ENCODE data around the gene CCDC122.

The CCDC122 gene

DNA sequence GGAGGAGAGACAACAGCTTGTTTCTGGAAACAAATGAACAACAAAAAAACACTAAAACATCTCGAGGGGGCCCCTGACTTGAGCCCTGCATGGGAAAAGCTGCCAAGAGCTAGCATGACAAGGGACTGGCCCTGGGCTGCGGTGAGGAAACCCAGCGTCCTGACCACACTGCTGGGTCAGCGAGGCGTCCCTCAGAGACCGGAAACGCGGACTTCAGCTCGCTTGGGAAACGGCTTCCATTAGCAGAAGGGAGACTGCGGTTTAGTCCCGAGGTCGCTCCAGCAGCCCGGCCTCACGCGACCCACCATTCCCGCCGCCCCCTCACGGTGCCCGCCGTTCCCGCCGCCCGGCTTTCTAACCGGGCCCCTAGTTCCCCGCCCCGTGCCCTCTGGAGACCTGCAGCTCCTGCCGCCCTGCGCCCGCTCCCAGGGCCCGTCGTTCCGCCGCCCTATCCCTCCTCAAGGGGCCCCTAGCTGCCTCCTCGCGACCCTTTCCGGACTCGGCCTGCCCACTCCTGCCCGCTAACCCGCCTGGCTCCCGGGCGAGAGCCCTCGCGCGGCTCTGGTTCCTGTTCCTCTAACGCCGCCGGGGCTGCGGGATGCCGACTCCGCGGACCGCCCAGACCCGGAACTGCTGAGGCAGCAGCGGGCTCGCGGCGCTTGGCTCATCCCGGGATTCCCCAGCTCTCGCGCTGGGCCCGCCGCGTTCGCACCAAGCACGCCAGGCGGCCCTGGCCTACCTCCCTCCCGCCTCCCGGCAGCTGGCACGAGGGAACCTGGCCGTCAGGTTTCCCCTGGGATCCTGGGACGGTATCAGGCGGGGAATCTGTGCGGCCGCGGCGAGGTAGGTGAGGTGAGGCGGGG is at the start of gene CCDC122:
TSS of gene CCDC122 (minus strand) at position 849 of the 863 bp plus-strand sequence. CDS start 10,364 bp downstream, outside the sequence.
- DNase-seq = peak; percentile 85

DNA sequence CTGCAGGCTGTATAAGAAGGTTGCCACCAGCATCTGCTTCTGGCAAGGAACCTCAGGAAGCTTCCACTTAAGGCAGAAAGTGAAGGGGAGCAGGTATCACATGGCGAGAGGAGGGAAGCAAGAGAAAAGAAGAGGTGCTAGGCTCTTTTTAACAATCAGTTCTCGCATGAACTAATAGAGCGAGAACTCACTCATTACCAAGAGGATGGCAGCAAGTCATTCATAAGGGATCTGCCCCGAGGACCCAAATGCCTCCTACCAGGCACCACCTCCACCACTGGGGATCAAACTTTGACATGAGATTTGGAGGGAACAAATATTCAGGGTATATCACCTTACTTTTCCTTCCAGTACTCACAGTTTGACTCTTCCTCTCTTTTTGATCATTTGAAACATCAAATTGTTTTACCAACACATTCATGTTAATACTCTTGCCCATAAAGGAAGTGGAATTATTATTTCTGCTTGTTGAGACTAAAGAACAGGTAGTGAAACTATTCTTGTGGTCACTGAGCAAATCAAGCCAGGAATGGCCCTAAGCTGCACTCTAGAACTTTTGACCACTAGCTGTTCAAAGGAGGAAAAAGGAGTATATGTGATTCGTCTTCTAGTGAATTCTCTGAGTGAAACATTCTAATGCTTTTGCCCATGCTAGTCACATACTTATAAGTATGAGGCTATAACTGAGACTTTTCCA is 45.2 kb upstream of the CCDC122 start:
- peak; percentile 49 for DNase-seq

DNA sequence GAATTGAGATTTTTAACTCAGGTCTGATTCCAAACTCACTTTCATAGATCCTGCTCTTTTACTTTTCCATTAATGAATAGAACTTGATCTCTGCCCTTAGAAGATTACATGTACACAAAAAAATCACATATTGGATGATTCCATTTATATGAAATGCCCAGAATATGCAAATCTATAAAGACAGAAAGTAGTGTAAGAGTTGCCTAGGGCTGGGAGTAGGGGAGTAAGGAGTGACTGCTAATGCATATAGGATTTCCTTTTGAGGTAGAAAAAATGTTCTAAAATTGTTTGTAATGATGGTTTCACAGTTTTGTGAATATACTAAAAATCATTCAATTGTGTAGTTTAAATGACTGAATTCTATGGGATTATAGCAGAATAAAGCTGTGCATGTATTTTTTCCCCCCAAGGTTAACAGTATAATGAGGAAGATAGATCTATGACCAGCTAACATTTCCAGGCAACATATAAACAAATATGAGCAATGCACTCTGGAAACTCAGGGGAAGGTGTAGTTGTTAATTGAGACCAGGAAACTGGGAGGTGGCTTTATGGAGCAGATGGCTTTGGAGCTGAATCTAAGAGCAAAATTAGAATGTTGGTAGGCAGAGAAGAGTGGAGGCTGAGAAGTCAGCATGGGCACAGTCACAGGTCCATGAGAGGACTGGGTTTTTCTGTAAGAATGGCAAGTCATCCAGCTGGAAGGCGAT is 41.6 kb upstream of the CCDC122 start:
- DNase-seq = no peak

DNA sequence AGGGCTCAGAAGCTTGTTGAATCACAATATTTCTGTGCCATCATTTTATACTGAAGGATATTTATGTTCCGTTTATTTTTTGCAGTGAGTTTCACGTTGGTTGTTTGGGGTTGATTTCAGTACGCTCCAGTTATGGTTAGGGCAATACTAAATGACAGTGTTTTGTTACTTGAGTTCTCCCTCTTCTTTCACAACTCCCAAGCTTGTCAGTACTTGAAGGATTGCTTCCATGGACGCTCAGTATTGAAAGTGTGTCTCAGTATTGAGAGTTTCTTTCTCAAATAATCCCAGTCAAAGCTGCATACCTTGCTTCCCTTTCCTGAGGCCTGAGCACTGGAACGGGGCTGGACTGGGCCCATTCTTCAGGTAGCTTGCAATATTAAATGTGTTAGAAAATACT is 39.1 kb upstream of the CCDC122 start:
- no peak for DNase-seq

DNA sequence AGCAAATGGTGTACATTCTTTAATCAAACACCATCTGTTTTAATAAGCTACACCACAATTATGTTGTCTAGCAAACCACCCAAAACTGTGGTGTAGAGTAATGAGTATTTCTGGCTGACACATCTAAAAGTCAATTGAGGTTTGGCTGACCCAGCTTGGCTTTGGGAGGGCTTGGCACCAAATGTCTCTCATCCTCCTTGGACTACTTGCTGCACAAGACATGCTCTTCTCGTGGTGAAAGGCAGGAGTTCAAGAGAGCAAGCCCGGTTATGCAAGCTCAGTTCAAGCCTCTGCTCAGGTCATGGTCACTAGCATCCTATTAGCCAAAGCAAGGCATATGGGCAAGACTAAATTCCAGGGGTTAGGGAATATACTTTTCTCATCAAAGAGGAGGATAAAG is 37.3 kb upstream of the CCDC122 start:
- DNase-seq = no peak

DNA sequence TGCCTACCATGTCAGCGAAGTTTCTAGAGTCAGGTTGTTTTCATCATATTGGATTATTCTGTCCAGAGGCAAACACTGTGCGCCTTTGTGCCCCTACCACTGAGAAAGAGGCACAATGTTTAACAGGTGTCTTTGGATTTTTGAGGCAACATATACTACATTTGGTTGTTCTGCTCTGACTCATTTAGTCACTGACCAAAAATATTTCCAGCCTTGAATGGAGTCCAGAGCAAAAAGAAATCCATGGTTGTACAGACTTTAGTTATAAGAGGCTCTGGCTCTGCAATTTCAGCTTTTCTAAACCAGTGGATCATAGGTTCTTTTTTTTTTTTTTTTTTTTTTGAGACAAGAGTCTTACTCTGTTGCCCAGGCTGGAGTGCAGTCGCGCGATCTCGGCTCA is 35.9 kb upstream of the CCDC122 start:
- no peak for DNase-seq

DNA sequence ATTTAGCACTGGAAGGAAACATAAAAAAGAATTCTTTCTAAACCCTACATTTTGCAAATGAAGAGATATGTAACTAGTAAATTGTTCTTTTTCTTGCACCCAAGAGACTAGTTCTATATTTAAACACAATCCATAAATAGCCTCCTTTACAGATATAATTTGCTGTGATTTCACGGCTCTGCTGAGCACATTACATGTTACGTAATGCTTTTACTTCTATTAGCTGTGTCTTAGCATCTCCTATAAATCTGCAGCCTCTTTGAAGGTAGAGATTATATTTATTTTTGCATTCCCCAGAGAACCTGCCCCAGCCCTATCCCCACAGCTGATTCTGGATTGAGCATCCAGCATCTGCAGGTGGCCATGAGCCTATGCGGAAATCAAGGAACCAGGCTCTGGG is 32.3 kb upstream of the CCDC122 start:
- DNase-seq = no peak

DNA sequence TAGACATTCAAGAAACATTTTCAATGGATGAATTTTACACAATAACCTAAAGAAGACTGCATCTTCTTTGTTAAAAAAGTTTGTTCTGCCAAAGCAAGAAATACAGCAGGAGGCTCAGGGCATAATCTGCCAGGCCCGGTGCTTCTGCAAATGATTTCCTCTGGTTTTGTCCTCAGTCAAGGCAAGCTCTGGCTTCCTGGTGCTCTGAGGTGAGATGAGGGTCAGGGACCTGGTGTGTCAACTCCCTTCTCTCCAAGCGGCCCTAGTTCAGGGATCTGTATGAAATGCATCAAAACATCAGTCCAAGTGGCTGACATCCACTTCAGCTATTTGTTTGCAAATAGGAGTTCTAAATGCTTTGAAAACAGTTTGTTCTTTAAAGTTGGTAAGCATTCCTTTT is 31.7 kb upstream of the CCDC122 start:
- DNase-seq = no peak

DNA sequence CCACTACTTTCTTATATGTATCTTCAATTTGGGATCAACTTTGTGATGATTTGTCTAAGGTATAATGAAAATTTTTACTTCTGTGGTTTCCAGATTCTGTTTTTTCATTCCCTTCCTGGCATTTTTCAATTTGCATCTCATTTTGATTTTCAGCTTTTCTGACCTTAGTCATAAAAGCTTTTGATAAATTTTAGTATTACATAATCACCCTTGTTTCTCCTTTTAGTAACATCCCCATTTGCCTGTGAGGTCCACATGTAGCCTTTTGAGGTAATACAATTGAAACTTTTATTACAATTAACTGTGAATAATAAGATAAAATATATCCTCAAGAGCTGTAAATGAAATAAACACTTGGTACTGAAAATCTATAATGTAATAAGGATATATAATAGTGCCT is 31.3 kb upstream of the CCDC122 start:
- no peak for DNase-seq

DNA sequence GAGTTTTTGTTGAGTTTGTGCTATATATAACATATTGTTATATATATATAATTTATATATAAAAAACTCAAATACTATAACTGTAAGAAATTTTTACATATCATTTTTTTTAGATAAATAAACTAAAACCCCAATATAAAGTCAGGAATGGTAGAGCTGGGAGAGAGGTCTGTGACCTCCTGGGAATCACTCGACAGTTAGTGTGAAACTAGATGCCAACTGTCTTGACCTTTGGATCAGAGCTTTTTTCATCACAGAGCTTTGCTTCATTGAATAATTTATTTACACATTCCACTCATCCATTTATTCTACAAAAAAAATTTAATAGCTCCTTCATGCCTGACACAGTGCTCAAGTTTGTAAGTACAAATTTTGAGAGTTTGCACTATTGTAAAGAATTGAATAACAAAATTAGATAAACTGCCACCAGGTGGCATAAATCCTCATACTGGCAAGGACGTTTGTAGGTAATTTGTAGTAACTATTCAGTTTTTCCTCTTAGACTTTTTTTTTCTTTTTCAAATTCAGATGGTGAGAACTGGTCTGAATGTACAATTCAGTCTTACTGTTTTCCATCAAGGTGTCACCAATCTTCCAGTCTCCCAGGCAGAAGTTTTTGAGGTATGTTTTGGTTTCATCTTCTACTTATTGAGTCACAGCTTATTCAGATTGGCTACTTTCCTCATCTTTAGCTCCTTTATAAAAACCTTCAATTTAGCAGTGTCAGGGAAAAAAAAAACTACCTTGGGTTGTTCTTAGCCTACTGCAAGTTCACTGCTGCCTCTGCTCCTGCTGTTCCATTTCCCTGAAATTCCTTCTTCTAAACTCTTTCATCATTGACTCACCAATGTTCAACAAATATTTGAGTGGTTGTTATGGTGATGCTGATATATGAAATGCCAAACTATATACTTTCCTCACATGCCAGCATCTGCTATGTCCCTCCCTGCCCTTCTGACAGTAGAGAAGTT is 28.9 kb upstream of the CCDC122 start:
- DNase-seq = peak; percentile 17

DNA sequence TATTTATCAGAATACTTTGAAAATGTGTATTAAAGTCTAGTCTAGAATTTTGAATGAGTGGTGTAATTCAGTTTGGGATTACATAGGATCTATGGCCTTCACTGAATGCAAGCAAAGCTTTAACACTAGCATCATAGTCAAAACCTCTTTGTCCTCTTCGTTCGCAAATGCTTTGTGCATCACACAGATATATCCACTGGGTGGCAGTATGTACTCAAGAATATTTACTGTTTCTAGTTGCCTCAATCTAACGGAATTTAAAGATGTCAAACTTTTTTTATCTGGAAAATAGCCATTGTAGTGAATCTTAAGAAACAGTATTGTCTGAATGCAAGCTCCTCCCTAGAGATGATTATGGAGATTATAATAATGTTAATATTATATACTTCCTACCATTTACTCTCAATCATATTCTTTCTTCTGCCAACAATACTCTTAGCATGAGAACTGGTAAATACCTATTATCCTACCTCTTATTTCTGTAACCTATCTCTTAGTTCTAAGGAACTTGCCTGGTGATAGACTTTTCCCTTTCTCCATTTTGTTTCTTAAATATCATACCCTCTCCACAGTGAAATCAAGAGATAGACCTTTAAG is 26.0 kb upstream of the CCDC122 start:
- DNase-seq = peak; percentile 62

DNA sequence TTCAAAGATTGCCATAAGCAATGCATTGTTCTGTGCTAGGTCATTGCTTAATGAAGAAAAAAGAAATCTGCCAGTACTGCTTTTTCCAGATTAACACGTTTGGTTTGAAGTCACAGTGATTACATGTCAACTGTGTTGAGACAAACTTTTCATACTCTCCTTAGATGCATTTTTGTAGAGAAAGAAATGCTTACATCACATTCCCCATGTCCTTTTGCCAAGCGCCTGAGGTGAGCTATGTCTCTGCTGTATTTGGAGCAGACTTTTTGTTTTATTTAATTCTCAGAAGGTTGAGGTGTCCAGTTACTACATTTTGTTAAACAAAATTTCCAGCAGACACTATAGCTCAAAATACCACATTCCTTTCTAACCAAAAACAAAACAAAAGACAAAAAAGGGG is 16.4 kb upstream of the CCDC122 start:
- DNase-seq = no peak

DNA sequence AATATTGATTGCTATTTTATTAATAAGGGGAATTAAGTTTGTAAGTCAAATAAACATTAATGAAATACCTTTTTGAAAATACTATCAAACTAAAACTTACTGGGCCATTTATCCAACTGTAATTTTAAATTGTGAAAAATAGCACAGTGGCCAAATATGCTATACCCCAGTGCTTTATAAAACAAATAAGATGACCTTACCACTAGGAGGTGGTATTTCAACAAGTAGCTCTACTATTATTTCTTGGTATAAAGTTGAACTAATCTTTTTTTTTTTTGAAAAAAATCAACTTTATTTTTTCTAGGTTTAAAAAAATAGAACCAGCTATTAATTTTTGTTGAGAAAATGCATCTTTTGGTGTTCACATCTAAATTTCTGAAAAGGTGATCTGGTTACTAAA is 14.9 kb upstream of the CCDC122 start:
- no peak for DNase-seq

DNA sequence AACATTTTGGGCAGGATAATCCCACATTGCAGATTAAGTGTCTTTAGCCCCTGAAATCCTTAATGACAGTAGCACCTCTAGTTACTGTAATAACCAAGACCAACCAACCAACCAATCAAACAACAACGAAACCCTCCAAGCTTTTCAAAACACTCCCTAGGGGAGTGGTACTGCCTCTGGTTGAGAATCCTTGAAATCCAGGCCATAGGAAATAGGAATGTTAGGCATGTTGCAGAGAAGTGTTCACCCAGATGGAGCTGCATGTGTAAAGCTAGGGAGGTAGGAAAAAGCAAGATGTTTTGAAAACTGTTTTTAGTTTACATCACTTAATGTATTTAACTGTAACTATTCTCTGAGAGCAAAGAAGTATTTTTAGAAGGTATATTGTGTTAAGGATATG is 4.7 kb upstream of the CCDC122 start:
- DNase-seq = no peak

DNA sequence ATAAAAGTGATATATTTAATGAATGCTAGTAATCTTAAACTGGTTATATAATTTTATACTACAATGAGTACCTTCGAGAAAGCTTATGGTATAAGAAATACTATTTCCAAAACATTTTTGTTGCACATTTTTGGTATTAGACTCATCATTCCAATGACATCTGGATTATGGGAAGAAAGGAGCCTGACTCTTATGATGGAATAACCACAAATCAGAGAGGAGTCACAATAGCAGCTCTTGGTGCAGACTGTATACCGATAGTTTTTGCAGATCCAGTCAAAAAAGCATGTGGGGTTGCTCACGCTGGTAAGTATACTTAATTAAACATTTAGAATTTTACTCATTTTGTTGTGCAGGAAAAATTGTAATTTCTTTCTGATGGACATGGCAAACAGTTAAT is 4.1 kb upstream of the CCDC122 start:
- DNase-seq = no peak

DNA sequence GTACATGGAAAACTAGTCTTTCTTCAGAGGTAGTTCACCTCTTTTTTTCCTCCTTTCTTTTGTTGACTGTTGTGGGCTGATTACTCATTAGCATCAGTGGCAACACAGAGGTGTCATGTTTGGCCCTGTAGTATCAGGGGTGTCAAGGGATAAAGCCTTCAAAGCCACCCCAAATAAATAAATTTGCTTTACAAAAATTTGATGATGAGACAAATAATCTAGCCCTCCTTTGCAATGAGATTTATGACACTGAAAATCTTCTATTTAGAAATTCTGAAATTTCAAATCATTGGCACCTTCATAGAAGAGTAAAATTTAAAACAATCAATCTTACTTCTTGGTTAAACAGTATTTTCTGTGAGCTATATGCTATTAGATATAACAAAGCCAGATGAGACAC is 2.0 kb upstream of the CCDC122 start:
- no peak for DNase-seq

DNA sequence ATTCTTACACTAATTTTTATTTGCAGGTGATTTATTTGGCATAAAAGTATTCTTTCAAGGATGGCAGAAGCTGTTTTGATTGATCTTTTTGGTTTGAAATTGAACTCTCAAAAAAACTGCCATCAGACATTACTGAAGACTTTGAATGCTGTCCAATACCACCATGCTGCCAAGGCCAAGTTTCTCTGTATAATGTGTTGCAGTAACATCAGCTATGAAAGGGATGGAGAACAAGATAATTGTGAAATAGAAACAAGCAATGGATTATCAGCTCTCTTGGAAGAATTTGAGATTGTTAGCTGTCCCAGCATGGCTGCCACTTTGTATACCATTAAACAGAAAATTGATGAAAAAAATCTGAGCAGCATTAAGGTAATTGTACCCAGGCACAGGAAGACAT is 1.4 kb upstream of the CCDC122 start:
- peak; percentile 3 for DNase-seq

DNA sequence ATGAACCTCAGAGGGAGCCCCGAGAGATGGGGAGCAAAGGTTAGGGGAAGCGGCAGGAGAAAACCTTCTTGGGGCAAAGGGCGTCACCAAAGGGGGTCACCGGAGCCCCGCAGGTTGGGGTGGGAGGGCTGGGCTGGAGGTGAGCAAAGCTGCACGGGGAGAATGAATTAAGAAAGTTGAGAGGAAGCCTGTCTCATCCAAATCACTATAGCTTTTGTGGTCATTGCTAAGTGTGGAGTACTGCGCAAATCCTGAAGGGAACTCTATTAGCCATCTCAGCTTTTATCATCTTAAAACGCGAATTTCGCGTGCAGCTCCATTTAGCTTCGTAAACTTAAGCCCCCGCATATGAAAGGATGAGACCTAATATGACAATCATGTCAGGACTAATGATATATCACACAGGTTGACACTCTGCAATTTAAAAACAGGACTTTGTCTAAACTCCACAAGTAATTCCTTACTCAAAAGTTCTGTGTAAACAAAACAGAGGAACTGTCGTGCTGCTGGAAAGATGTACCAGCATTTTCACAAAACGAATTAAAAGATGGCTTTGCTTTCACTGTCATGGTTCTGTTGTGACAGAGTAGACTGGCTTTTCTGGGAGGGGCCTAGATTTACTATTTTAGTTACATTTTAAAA is 795 bp upstream of the CCDC122 start:
- DNase-seq = peak; percentile 6

DNA sequence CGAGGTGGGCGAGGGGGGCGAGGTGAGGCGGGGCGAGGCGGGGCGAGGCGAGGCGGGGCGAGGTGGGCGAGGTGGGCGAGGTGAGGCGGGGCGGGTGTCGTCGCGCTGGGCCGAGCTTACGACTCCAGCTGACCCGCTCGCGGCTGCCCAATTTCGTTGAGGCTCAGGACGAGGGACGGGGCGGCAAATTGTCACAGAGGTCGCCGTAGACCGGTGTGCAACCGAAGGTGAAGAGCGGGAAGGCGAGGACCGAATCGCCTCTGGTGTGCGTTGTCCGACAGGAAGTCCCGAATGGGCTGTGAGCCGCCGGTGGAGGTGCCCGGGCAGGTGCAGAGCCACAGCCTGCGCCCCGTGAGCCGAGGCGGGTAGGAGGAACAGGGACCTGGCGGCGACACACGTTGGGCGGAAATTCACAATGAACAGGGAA is 228 bp upstream of the CCDC122 start, which contains the start of gene LACC1:
TSS of gene LACC1 (plus strand) at position 150 of the 427 bp plus-strand sequence. CDS start 1,082 bp downstream, outside the sequence.
- peak; percentile 64 for DNase-seq

DNA sequence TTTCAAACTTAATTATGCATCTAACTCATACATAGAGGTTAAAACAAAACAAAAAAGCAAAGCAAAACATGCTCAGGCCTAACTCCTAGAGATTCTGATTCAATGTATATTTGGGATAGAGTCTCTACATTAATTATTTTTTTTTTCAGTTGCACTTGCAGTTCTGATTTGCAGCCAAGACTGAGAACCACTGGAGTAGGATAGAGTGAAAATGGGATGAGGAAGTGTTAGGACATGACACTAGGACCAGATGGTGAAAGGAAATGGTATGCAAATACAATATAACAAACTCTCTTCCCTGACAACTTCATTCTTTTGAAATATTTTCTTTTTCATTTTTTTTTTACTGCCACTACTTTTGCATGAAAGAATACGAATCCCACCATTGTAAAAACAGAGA is 1.8 kb downstream of the CCDC122 start:
- DNase-seq = no peak

DNA sequence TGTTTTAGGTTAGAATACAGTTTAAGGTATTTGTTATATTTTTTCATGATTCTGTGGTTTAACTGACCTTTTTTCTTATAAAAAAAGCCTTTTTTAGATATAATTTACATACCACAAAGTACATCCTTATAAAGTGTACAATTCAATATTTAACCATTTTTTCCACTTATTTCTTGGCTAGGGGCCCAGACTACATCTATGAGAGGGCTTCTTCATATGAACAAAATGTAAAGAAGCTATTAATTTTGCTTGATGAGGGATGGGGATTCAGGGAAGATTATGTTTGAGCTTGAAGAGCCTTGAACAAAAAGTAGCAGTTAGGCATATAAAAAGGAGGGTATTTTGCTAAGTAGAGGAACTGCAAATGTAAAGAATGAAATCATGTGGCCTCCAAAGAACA is 2.2 kb downstream of the CCDC122 start:
- DNase-seq = no peak
